Bone marrow (tissue), 2 donors: Measurements from ENCODE around the gene SLC25A21.

Experiments used
- DNase-seq, 2 donors: peaks; one replicate each; lab custom pipeline; 2025; lab: John Stamatoyannopoulos, UW

SLC25A21 gene

DNA sequence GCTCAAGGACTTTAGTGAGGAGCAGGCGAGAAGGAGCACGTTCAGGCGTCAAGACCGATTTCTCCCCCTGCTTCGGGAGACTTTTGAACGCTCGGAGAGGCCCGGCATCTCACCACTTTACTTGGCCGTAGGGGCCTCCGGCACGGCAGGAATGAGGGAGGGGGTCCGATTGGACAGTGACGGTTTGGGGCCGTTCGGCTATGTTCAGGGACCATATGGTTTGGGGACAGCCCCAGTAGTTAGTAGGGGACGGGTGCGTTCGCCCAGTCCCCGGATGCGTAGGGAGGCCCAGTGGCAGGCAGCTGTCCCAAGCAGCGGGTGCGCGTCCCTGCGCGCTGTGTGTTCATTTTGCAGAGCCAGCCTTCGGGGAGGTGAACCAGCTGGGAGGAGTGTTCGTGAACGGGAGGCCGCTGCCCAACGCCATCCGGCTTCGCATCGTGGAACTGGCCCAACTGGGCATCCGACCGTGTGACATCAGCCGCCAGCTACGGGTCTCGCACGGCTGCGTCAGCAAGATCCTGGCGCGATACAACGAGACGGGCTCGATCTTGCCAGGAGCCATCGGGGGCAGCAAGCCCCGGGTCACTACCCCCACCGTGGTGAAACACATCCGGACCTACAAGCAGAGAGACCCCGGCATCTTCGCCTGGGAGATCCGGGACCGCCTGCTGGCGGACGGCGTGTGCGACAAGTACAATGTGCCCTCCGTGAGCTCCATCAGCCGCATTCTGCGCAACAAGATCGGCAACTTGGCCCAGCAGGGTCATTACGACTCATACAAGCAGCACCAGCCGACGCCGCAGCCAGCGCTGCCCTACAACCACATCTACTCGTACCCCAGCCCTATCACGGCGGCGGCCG is 509.6 kb downstream of the SLC25A21 start:
- DNase-seq, result no peak

DNA sequence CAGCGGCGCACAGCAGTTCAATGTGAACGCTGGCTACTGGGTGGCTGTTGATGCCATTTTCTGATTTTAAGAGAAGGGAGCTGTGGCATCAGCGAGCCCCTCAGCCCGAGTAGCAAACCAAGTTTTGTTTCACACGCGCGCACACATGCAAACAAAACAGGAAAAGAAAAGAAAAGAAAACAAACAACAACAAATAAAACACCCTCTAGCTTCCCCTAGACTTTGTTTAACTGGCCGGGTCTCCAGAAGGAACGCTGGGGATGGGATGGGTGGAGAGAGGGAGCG is 510.2 kb downstream of the SLC25A21 start:
- DNase-seq, result no peak

- no peak for DNase-seq
Observed at GRCh38 chr14:36661506-36662257, 510.7 kb downstream of the SLC25A21 start, which contains the start of gene PAX9. TSS of gene PAX9 (plus strand) at chr14:36661860. CDS start at chr14:36662090, 230 bp downstream.

DNA sequence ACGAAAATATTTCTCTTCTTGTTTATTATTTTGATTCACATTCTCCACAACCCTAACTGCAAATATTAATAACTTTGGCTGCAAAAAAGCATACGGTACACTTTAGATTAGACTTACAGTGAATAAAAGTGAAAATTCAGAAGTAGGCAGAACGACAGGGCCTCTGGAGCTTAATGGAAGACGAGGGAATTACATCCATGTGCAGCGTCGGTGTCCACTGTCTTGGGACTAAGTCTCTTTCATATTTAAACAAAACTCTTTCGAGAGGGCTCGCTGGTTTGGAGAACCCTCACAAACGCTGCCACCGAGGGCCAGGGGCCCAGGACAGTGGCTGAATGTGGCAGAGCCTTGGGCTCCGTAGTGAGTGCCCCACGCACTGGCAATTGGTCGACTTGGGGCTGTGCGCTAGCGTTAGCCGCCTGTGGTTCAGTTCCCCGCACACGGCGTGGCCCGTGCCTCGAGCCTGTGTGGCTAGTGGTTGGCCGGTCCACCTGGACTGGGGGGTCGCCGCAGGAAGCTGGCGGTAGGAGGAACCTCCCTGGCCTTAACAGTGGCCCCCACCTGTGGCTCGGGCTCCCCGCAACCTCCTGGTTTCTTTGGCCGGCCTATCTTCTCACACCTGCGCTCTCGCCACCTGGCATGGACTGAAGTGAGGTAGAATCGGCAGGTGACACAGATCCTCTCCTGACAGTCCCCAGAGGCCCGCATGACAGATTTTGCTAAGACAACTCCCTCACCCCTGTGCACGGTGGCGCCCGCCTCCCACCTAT is 511.5 kb downstream of the SLC25A21 start:
- DNase-seq, result no peak

DNA sequence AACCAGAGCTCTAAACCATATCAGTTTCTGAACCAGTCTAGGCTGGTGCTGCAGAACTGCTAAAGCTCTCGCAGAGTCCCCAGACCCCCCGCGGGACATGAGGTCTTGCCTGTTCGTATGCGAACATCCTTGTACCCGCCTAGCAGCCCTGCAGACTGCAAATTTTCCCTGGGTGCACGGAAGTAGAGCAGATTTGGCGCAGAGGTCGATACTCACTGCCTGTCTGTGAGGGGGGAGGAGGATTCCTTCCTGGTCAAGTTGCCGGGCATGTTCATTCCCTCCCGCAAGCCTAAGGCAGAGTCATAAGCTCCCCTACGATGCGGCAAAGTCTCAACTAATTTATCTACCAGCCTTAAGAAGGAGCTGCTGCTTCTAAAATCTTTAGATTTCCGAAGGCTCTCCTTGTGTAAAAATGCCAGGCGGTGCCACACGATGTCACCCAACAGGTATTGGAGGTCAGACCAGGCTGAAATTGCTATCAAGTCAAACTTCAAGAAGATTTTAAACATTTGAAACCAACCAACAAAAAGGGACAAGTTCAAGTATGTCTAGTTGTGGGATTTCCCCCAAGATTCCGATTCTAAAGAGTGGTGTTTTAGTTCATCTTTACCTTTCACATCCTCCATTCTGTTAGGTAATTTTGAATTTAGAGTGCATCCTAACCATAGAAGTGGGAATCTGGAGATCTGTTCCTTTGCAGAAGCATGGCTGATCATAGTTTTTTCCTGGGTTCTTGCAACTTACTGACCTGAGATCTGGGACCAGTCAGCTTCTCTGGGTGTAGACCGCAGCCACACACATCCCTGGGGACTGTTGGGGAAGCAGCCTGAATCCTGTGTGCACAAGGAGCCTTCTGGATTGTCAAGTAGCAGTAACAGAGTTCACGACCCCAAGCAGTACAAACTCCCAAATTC is 512.3 kb downstream of the SLC25A21 start:
- DNase-seq, result no peak

GRCh38 chr14:36659010-36659821 is 513.2 kb downstream of the SLC25A21 start:
- no peak for DNase-seq

DNA sequence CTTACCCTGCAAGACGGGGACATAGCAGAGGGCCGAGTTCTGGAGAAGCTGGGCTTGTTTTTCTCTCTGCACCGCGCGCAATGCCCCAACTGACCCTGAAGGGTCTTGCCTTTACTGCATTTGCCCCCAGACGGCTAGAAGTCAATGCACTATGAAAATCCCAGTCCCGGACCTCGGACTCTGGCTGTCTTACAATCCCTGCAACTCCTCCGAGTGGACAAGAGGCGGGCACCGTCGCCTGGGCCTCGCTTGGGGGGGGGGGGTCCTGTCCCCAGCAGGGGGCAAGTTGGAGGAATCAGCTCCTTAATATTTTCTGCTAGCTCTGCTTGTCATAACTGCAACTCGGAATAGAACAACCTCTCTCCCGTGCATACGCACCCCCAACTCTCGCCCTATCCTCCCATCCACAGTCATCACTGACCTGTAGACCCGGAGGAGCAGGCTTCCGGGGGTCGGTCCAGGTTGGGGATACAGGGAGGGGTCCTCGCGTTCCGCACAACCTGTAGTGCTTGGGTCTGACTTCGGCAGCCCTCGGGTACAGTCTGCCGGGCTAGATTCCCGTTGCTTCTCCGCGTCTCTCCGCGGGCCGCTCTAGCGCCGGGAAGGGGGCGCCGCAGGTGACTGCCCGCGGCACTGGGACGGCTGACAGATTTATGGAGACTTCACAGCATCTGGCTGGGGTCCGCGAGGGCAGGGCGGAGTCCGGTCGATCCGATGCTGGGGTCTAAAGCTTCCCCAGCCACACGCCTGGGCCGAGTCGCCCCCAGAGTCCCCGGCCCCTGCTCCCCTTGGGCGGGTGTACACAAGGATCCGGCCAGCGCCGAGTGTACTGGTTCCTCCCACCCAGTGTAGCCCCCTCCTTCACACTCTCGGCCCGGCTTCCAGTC is 514.0 kb downstream of the SLC25A21 start:
- no peak for DNase-seq

GRCh38 chr14:36657399-36658122 is 514.8 kb downstream of the SLC25A21 start:
- DNase-seq, result no peak

- DNase-seq, result no peak
Observed at GRCh38 chr14:36656687-36657398, 515.6 kb downstream of the SLC25A21 start.

DNA sequence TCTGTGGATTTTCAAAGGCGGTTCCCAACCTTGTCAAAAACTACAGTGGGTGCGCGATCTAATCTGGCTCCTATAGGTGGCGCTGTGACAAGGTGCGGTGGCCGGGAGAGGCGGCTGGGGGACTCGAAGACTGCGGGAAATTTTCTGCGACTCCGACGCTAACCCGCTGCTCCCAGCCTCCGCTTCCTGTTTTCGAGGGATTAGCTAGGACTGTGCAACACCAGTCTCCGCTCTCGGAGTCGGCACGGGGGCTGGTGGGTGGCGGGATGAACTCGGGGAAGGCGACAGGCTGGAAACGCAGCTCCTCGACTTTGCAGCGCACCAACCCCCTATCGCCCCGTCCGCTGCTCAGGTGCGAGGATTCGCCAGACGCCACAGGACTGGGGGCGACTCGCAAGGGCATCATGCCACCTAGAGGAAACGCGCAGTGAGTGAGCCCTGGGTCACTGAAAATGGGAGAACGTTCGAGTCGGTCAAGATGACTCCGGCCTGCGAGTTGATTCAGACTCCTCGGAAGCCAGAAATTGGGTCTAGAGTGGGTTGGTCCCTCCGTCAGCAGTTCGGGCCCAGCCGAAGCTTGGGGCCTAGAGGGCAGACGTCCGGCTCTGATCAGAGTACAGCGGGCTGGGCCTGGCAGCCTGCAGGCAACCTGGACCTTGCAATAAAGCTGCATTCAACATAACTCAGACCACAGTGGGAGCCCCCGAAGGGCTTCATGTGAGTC is 516.3 kb downstream of the SLC25A21 start:
- no peak for DNase-seq

GRCh38 chr14:36655571-36655962 is 516.8 kb downstream of the SLC25A21 start:
- no peak for DNase-seq

DNA sequence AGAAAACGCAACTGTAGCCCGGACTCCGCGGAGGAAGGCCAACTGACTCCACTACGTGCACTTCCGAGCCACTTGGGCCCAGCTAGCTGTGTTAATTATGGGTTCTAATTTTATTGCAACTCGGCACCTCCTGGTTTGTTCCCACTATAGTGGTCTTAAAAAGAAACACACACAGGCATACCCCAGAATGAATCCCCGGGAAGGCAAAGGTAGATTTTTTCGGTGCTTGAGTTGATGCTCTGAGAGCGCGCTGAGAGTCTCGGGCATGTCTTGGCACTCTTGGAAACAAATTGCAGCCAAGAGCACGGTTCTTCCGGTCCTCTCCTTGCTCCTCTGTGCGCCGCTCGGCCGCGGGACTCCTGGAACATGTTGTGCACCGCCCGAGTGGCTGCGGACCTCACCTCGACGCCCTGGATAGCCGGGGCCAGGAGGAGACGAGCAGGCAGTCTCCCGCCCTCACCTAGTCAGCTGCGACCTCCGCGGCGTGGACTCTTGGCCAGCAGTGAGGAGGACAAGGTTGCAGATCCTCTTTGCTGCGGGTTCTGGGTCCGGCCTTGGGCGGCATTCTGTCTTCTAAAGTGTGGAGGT is 517.5 kb downstream of the SLC25A21 start:
- DNase-seq, result no peak

GRCh38 chr14:36653962-36654793 is 518.2 kb downstream of the SLC25A21 start:
- DNase-seq, result no peak

DNA sequence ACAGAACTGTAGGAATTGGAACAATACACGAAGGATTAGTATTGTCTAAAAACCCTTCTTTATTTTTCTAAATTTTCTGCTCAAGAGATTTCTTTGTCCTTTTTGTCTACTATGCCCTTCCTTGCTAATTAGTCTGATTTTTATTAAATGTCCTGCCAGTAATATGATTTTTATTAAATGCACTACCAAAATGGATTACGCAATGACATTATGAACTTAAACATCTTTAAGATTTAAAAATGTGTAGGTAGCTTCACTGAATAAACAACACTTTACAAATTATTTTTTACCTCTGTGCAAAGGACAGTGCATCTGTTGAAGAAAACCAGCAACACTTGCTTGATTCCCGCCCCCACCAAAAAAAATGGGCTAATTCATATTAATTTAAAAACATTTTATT is 519.0 kb downstream of the SLC25A21 start:
- DNase-seq, result no peak

GRCh38 chr14:36652542-36653201 is 519.7 kb downstream of the SLC25A21 start:
- DNase-seq, result no peak
